GM19455 (cell line): ENCODE data around the gene ABTB2.
"Not testable (repeated sequence)": the region's sequence is repeated elsewhere in the genome, so short reads cannot be mapped to it uniquely, and the experiment has no call there.

Experiments used
- ATAC-seq: cut with Tn5 transposase; IDR thresholded peaks from one replicate; pipeline ENCODE4 v1.9.1; 2021; ENCODE audit not compliant: unreplicated experiment

ABTB2 gene

DNA sequence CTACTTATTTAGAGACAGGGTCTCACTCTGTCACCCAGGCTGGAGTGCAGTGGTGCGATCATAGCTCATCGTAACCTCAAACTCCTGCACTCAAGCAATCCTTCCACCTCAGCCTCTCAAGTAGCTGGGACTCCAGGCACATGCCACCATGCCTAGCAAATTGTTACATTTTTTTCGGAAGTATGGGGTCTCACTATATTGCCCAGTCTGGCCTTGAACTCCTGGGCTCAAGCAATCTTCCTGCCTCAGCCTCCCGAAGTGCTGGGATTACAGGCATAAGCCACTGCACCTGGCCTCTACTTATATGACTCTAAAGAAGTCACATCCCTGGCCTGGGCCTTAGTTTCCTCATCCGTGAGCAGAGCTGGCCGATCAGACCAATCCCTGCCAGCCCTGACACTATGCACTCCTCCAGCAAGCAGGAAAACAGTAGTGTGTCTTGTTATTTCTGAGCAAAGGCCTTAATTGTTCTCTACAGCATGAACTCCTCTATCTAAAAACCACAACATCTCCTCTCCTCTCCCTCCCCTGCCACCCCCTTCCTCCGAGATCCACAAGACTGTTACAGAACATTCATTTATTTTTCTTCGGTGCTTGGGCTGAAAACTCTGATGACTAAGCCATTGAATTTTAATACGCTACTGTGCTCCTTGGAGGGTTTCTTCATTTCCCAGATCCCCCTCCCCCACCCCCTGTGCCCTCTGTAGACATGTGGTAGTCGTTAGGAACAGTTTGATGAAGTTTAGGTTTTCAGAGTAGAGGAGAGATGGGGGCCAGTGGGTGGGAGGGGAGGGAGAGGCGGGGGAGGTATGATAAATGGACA, 91.5 kb downstream of the ABTB2 start:
- no peak for ATAC-seq

DNA sequence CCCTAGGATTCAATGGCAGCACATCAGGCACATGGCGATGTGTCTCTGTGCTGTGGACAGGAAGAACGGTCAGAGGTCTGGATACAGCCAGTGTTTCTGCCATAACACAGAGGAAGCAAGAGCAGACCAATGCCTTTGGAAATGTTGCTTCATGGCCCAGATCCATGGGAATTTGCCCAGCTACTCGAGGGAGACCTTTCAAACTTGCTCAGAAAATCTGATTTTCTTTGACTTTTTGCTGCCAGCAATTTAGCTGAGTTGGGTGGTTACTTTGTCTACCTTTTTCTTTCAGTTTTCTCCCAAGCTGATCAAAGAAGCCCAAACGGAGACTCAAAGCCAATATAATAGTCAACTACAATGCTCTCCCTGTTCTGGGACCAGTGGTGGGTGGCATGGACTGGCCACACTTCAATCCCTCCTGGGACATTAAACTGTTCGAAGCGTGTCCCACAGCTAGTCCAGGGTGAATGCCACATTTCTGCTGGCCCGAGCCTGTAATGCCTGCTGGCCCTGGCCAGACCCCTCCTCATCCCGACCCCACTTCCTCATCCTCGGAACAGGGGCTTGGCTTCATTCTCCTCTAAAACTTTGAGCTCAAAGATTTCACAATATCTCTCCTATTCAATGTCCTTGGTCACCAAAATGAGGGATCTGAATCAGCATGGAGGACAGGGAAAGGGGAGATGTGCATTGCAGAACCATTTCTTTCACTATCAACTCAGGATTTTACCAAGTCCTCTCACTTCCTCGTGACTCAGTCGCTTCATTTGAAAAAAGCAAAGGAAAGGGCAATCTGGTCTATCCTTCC, 93.3 kb downstream of the ABTB2 start:
- ATAC-seq = no peak

DNA sequence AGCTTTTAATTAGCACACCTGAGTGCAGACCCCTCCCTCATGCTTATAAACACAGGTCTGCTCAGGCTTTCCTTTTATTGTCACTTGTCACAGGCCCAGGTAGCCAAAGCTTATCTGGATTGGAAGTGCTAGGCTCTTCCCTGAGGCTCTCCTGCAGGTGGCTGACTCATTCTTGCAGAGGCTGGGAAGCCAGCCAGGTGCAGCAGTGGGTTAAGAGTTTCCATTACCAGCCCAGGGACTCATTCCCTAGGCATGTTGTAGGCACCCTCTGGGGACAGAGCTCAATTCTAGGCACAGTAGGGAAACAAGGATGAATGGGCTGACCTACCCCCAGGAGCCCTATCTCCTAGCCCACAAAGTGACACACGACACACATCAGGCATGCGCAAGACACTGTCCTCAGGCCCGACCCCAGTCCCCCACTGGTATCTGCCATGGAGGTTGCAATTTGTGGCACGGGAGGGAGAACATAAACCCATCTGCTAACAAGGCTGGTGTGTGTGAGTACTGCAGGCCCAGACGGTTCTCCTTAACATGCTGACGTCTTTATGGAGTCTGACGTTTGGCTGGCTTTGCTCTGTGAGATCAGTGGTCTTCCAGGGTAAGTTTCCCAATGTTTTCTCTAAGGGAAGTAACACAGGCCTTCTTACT, 94.2 kb downstream of the ABTB2 start:
- ATAC-seq = no peak

DNA sequence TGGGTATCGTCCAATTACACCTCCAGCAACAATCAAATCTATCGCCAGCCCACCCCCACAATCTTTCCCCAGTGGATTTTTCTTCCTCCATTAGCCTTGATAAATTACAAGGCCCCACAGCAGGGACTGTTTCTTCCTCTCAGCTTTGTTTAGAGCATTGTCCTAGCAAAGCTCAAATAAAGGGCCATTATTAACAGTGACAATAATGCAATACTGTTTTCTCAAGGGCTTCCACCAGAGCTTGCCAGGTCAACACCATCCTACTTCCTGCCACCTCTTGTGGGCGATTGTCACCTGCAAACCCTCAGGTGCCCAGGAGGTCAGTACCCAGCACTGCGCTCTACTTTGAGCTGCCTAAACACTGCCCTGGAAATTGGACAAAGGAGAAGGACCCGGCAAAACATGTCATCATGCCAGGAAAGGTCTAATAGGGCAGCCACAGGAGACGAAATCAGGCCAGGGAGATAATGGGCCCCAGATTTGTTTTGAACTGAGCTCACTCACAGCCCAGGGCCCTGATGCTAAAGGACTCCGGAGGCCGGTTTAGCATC, 95.2 kb downstream of the ABTB2 start:
- no peak for ATAC-seq

DNA sequence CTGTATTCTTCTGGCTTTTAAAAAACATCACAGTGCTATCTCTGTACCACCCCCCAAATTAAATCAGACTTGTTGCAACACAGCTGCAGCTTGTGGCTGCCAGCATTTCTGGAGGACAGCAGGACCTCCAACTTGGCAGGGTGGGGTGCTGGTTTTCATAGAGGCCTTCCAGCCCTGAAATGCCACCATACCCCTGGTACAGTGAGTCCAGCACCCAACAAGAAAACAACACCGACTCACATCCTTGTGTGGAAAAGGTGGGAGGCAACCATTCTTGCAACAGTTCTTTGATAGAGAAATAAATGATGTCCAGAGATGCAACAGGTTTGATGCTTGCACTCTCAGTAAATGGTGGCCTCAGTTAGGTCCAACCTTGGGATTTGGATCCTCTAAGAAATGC, 96.0 kb downstream of the ABTB2 start:
- no peak for ATAC-seq

DNA sequence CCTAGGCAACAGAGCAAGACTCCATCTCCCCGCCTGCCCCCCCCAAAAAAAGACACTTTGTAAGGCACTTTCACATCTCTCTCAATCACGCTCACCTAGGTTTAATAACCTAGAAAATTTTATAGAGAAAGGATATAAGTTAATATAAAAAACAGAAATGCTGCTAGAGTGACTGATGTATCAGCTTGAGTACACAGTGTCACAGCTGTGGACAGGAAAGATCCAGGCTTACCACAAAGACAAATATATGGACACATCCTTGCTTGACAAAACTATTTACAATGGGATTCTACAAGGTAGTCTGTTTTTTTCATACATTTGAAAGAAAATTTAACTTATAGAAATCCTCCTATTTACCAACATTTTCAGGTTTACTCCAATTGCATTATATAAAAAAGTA, 96.7 kb downstream of the ABTB2 start:
- no peak for ATAC-seq

DNA sequence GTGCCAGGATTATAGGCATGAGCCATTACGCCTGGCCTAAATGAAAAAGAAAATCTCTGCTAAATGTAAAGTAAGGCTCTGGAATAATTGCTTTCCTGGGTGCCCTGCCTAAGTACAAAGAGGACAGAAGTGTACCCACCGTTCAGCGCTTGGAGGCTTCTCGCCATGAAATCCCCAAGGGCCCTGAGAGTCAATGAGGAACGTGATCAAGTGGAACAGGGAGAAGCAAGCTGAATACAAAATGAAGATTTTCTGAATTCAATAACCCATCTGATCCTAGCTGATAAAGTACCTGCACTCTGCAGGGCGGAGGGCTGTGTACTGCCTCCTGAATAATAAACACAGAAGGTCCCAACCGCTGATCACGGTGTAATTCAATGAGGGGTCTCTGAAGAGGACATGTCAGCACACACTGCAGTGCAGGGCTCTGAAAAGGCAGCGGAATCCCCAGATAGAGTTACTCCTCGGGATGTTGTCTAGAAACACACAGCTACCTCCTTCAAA, 97.7 kb downstream of the ABTB2 start:
- no peak for ATAC-seq

DNA sequence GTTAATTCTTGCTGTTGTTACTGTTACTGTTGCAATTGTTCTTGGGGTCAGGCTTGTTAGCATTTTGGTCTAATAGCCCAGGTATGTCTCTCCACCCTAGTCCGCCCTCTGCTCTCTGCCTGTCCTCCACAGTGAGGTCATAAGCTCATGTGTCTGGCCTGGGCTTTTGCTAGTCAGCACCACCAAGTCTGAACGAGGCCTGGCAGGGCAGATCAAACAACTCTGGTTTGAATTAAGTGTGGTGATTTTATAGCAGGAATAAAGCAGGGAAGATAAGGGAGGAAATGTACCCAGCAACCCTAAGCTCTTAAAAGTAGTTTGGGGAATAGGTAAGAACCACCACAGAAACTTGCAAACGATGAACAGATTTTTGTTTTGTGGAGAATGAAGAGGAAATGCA, 98.7 kb downstream of the ABTB2 start:
- ATAC-seq = no peak

DNA sequence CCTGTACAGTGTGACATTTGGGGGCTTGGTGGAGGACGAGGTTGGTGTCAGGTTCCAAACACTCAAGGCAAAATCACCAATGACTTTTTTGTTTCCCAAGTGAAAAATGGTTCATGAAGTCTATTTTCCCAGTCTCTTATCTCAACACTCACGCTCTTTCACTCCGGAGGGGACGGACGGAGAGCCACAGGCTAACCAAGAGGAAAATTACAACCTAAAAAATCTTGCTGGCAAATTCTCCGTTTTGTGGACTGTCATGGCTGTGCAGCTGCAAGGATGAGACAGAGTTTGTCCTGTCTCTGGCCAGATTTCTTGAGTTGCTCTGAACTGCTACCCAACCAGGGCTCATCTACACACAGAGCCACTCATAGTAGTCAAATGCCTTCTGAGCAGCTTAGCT, 101.2 kb downstream of the ABTB2 start:
- no peak for ATAC-seq

DNA sequence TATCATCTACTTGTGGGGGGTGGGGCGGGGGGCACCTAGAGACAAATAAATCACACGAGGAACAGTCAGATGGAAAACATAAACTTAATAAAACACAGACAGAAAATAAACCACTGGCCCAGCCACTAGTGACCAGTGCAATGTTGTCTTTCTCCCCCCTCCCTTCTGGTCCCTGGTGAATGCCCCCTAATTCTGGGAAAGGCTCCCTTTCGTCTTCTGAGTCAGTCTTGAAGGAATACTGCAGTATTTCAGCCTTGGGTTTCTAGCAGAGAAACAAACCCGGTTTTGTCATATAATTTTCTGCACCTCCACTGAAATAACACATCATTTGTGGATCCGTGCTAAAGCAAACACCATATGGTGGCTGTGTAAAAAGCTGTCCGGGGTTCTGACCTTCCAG, 101.7 kb downstream of the ABTB2 start:
- ATAC-seq = no peak

DNA sequence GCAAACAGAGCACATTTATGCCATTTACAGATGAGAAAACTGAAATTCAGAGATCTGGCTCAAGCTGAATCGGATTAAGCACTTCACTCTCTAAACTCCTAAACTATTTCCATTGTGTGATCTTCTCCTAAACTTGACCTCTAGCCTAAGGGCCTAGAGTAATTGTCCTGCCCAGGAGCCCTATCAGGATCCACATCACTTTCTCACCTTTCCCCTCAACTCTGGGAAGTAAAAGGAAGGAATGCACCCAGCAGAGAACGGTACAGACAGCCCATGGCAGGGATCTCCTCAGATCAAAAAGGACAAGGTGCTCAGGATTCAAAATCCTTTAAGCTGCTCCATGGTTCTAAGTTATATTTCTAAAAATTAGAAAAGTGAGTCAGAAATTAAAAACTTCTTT, 102.7 kb downstream of the ABTB2 start:
- ATAC-seq = no peak

DNA sequence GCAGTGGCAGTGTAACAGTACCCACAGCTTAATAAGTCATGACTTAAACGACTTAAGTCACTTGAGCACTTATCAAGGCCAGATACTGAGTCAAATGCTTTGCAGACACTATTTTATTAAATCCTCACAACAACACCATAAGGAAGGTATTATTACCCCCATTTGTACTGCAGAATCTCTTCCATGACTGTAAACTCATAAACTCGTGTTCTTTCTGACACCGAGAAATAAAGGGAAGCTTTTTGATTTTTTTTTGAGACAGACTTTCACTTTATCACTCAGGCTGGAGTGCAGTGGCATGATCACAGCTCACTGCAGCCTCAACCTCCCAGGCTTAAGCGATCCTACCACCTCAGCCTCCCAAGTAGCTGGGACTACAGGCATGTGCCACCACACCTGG, 103.8 kb downstream of the ABTB2 start:
- ATAC-seq = no peak

DNA sequence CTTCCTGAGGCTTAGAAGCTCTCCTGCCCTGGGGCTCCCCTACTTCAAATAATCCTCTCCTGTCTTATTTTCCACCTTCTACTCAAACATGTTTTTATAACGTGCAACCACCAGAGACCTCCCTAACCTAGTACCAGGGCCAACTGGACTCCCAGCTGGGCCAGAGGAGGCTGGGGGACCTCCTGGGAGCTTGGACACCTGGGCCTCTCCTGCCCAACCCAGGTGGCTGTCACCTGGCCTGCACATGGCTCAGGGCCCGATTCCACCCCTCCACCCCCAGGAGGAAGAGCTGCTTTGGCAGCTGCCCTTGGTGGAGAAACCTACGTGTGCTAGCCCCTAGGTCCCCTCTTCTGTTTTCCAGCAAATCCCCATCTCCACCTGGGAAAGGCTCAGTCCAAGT, 105.2 kb downstream of the ABTB2 start:
- ATAC-seq = no peak

DNA sequence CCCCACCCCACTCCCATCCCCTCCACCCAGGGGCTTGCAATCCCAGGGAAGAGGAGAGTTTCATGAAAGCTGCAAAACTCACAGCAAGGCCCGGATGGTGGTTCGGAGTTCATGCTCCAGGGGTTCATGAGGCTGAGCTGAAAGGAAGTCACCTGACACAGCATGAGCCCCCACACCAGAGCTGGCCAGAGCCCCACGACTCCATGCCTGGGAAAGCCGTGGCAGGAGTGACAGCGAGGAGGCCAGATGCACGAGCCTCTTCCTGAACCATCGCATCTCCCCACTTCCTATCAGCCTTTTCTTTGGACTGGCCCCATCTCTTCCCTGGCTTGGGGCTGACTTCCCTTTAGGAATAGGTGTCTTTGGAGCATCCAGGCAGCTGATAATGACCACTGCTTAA, 105.8 kb downstream of the ABTB2 start:
- no peak for ATAC-seq

DNA sequence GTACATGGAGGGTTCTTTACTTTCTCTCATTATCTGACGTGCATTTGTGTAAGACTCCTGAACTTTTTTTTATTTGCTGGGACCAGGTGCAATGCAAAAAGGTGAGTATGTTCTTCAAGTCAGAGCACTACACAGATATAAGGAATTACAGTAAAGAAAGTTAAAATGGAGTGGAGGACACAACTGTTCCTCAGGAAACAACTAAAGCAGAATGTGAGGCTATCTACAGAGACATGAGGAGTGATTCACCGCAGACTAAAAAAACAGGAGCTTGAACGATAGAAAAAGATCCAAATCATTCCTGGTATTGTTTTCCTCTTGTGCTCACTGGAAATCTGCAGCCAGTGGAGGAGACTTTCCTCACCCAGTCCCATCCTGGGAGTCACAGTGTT, 106.2 kb downstream of the ABTB2 start:
- no peak for ATAC-seq

DNA sequence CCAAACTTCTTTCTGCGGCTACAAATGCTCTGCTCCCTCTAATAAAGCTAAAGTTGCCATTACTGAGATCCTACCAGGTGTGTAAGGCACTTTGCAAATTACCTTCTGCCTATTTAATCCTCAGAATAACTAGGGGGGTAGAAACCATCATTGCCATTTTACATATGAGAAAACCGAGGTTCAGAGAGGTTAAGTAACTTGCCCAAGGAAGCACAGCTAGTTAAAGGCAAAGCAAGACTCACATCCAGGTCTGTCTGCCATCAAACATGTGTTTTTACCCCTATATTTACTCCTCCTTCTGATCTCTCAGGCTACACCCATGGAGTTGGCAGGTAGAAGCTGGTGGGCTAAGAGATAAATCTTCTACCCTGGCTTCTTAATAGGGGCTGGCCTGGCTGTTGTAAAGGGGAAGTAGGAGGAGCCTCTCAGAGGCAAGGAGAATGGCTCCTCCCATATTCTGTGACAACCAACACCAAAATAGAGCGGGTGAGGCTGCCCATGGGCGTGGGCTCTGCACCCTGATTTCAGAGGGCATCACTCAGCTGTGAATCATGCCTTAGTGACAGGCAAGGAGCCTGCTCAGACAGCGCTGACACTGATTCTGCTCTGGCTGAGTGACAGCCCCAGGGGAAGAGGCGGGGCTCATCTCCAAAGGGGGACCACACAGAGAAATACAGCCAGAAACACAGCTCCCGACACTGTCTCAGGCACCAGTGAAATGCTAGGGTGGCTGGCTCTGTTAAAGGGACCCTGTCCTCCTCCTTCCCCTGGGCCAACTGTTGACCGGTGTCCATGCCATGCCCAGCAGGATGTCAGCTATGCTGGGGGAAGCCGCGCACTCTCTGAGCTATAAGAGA, 106.8 kb downstream of the ABTB2 start:
- ATAC-seq = peak; percentile 74

DNA sequence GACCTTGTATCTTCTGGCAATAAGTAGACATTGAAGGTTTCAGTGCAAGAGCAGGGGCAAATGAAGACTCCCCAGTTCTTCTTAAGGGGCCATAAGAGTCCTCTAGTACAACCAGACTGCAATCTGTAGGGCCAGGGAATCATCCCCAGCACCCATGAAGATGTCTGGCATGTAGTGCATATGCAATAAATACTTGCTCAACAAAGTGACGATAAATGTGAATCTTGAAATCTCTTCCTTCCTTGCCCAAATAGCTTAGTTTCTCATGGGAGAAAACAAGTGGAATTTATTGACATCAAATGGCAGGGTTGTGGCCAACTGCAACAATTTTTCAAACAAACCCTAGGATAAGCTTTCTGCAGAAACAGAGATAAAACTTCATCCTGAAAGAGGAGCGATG, 107.6 kb downstream of the ABTB2 start:
- no peak for ATAC-seq

DNA sequence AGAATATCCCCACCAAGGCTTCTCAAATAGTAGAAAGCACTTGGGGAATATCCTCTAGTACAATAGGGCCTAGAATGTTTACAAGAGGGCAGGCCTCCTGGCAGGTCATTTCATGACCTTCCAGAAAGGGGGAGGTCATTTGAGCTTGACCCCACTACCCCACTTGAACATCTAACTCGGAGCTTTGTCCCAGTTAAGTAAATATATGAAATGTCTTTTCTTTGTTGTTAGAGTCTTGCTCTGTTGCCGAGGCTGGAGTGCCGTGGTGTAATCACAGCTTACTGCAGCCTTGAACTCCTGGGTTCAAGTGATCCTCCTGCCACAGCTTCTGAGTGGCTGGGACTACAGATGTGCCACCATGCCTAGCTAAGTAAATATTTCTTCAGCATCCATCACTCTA, 108.4 kb downstream of the ABTB2 start:
- ATAC-seq = no peak

DNA sequence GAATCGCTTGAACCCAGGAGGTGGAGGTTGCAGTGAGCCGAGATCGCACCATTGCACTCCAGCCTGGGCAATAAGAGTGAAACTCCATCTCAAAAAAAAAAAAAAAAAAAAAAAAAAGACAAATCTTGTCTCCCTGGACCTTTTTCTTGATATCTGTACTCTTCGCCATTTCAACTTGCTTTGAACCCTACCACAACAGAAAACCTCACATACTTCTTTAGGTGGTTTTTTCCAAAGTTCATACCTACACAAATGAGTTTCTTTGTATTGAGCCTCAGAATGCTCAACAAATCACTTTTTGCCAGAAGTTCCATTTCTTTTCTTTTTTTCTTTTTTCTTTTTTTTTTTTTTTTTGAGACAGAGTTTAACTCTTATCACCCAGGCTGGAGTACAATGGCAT, 111.3 kb downstream of the ABTB2 start:
- not testable (repeated sequence) for ATAC-seq

DNA sequence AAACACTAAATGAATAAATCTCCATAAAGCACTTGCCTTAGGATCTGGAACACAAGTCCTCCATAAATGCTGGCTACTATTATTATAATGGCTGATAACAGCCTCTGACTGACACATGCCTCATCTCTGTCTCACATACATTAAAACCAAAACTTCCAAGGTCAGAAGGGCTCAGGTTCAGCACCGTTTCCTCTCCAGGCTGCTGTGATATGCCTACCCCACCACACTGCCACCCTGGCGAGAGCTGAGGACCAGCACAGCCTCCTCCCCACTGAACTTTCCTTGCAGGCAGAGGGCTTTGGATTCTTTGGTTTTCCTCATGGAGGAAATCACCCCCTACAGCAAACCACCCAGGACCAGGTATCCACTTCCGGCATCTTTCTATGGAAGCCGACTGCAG, 112.8 kb downstream of the ABTB2 start:
- no peak for ATAC-seq
